ENCODE measurements around the gene PCCA.

- TF ChIP-seq MAX (IDR thresholded peaks at IDR 0.05; ENCODE audit: insufficient read depth, insufficient read length), result no peak
- no peak for TF ChIP-seq POLR2AphosphoS5 (IDR thresholded peaks at IDR 0.05; ENCODE audit: insufficient read depth, low read depth, low read length)
- TF ChIP-seq CTCF (IDR thresholded peaks at IDR 0.05; ENCODE audit: extremely low read depth in 1 of 2, insufficient read depth in 1 of 2, low read depth in 1 of 2, low read length in 2 of 2), result no peak
- no peak for TF ChIP-seq EZH2 (IDR thresholded peaks at IDR 0.05; ENCODE audit: borderline replicate concordance, low read depth, low read length, severe bottlenecking)
- no peak for TF ChIP-seq POLR2A (IDR thresholded peaks at IDR 0.05; ENCODE audit: low read depth, low read length)
- TF ChIP-seq FOS (IDR thresholded peaks at IDR 0.05; ENCODE audit: borderline replicate concordance, insufficient read depth, low read length), result no peak
These were observed 458.0 kb downstream of the PCCA start for GRCh38 chr13:100546713-100547405.
